Upper lobe of right lung (tissue), 1 donor: Measurements from ENCODE around the gene FAM3B. TPM values are rescaled to one million over a fixed set of nuclear protein-coding genes. Genes with fewer than 3 reads are reported as not detected.

Source experiments
- ATAC-seq: fragments of 200-7000 bp; cut with Tn5 transposase; one replicate; pipeline ENCODE4 v1.9.1; 2020; ENCODE audit warnings: mild to moderate bottlenecking, moderate library complexity
- DNase-seq: peaks from one replicate; pipeline ENCODE4 v3.0.0-alpha.2; 2020
- H3K27ac ChIP-seq: fragments of 200-600 bp; one replicate; pipeline ENCODE4 v1.8.0; 2022
- H3K27me3 ChIP-seq: fragments of 200-600 bp; one replicate; pipeline ENCODE4 v1.8.0; 2022; ENCODE audit warnings: mild to moderate bottlenecking
- H3K36me3 ChIP-seq: fragments of 200-600 bp; one replicate; pipeline ENCODE4 v1.8.0; 2022
- H3K4me1 ChIP-seq: fragments of 200-600 bp; one replicate; pipeline ENCODE4 v1.8.0; 2022
- H3K4me3 ChIP-seq: fragments of 200-600 bp; one replicate; pipeline ENCODE4 v1.8.0; 2022; ENCODE audit warnings: mild to moderate bottlenecking
- H3K9me3 ChIP-seq: fragments of 200-600 bp; one replicate; pipeline ENCODE4 v1.8.0; 2022
- CTCF ChIP-seq: fragments of 200-600 bp; IDR thresholded peaks from one replicate; pipeline ENCODE4 v1.8.0; 2022; ENCODE audit warnings: antibody characterized with exemption
- intact Hi-C: fragments of 100-400 bp; cut with DNase I; formaldehyde crosslinking; loops from one replicate; pipeline ENCODE4 v1.11.0; 2022
- total RNA-seq: library from RNA; stranded (reverse); fragmentation: NEBNext Ultra II Directional; extraction: Animal tissue kit (Norgen Biotek cat#: 25700); gene quantifications from one replicate; pipeline ENCODE4 v1.2.1, GENCODE V29; 2021
- donor health status: DM: no; HTN: yes; CAD: no; lungs with severe emphysema.

FAM3B gene
- total RNA-seq, 1 donor from 2014 or later, result 5.2 TPM

DNA sequence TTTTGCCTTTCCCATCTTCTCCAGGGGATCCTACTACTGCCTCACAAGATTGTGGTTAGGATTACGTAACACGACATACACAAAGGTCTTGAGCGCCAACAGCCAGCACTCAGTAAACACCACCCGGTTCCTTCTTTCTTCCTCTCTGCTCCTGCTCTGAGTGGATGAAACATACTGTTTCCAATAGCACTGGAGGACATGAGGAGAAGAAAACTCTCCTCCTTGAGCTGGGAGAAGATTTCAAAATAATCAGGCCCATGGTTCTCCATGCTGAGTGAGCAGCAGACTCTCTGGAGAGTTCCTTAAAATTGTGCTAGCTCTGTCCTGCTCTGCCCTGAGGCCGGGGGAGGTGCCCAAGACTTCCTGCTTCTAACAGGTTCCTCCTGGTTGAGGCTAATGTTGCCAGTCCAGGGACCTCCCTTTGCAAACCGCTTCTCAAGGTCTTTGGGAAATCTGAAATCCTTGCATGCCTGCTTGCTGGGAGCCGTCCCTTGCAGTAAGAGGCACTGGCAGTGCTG is 80.0 kb downstream of the FAM3B start:
- no peaks in the 10 kb centered on the region for H3K9me3 ChIP-seq
- peak overlapping the region; percentile 47 for H3K27ac ChIP-seq
- no peaks in the 10 kb centered on the region for H3K36me3 ChIP-seq
- peaks cover 12% of the 10 kb centered on the region for H3K4me1 ChIP-seq
- H3K27me3 ChIP-seq, result no peaks in the 10 kb centered on the region
- no peak for TF ChIP-seq CTCF
- no peak overlapping the region for H3K4me3 ChIP-seq
- intact Hi-C loops, result no loop called here
- DNase-seq (peak; percentile 81), ATAC-seq (peak; percentile 94)

GRCh38 chr21:41397471-41397891 is 80.9 kb downstream of the FAM3B start:
- Histone ChIP-seq H3K4me3 (no peak overlapping the region), H3K27ac (no peak overlapping the region), H3K4me1 (peaks cover 12% of the 10 kb centered on the region), H3K9me3 (no peaks in the 10 kb centered on the region), H3K27me3 (no peaks in the 10 kb centered on the region), H3K36me3 (no peaks in the 10 kb centered on the region)
- ATAC-seq (peak; percentile 48), DNase-seq (no peak)
- TF ChIP-seq CTCF, result no peak
- intact Hi-C loops, result no loop called here

DNA sequence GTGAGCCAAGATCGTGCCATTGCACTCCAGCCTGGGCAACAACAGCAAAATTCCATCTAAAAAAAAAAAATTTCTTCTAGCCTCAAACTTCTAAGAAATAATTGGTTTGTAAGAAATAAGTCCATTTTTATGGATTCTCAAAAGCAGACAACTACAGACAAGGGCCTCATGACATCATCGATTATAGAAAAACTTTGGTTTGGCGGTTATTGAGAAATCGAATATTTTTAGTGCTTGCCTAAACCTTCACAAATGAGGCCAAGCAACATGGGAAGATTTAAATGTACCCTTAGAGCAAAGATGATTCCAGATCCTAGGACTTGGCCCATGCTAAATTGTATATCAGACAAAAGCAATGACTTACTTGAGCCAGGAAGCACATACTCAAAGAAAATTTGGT is 81.7 kb downstream of the FAM3B start:
- Histone ChIP-seq H3K4me3 (no peak overlapping the region), H3K9me3 (no peaks in the 10 kb centered on the region), H3K27ac (no peak overlapping the region), H3K4me1 (peaks cover 12% of the 10 kb centered on the region), H3K27me3 (no peaks in the 10 kb centered on the region), H3K36me3 (peaks cover under 1% of the 10 kb centered on the region)
- no peak for ATAC-seq
- intact Hi-C loops, result no loop called here
- no peak for DNase-seq
- no peak for TF ChIP-seq CTCF

- DNase-seq (no peak), ATAC-seq (no peak)
- peaks cover 4% of the 10 kb centered on the region for H3K36me3 ChIP-seq
- intact Hi-C loops, result no loop called here
- H3K27ac ChIP-seq, result no peak overlapping the region
- H3K4me1 ChIP-seq, result peaks cover 12% of the 10 kb centered on the region
- H3K4me3 ChIP-seq, result no peak overlapping the region
- no peak for TF ChIP-seq CTCF
- H3K27me3 ChIP-seq, result no peaks in the 10 kb centered on the region
- no peaks in the 10 kb centered on the region for H3K9me3 ChIP-seq
Measured at GRCh38 chr21:41398831-41399230, 82.2 kb downstream of the FAM3B start.

GRCh38 chr21:41399246-41399800 is 82.7 kb downstream of the FAM3B start:
- peaks cover 4% of the 10 kb centered on the region for H3K36me3 ChIP-seq
- H3K4me3 ChIP-seq, result no peak overlapping the region
- H3K9me3 ChIP-seq, result no peaks in the 10 kb centered on the region
- no peak overlapping the region for H3K27ac ChIP-seq
- intact Hi-C loops, result no loop called here
- no peak for TF ChIP-seq CTCF
- H3K4me1 ChIP-seq, result peaks cover 12% of the 10 kb centered on the region
- no peaks in the 10 kb centered on the region for H3K27me3 ChIP-seq
- no peak for DNase-seq
- no peak for ATAC-seq

GRCh38 chr21:41402231-41402630 is 85.6 kb downstream of the FAM3B start:
- Histone ChIP-seq H3K27ac (no peak overlapping the region), H3K36me3 (peaks cover 4% of the 10 kb centered on the region), H3K4me1 (peaks cover 5% of the 10 kb centered on the region), H3K9me3 (no peaks in the 10 kb centered on the region), H3K27me3 (no peaks in the 10 kb centered on the region), H3K4me3 (no peak overlapping the region)
- no peak for ATAC-seq
- TF ChIP-seq CTCF, result no peak
- intact Hi-C loops, result no loop called here
- DNase-seq, result no peak
